HG02798 (cell line): ENCODE results near the gene RAP2B.
"Not testable (repeated sequence)": the region's sequence is repeated elsewhere in the genome, so short reads cannot be mapped to it uniquely, and the experiment has no call there.

Experiments used
- ATAC-seq: cut with Tn5 transposase; IDR thresholded peaks from one replicate; pipeline ENCODE4 v1.9.1; 2021; ENCODE audit warnings: mild to moderate bottlenecking; ENCODE audit not compliant: unreplicated experiment, poor library complexity

The RAP2B gene

GRCh38 chr3:153190923-153191322 is 28.9 kb downstream of the RAP2B start:
- ATAC-seq: no peak

GRCh38 chr3:153192327-153192726 is 30.3 kb downstream of the RAP2B start:
- no peak for ATAC-seq

GRCh38 chr3:153193786-153194476 is 31.9 kb downstream of the RAP2B start:
- ATAC-seq: not testable (repeated sequence)

- no peak for ATAC-seq
Measured at GRCh38 chr3:153195349-153195879, 33.4 kb downstream of the RAP2B start.

- ATAC-seq: no peak
Measured at GRCh38 chr3:153209596-153209995, 47.6 kb downstream of the RAP2B start.

- ATAC-seq: no peak
Measured at GRCh38 chr3:153210146-153210545, 48.1 kb downstream of the RAP2B start.

- no peak for ATAC-seq
Measured at GRCh38 chr3:153210660-153211059, 48.6 kb downstream of the RAP2B start.

- no peak for ATAC-seq
Measured at GRCh38 chr3:153215497-153215896, 53.5 kb downstream of the RAP2B start.

- ATAC-seq: no peak
Measured at GRCh38 chr3:153215966-153216365, 53.9 kb downstream of the RAP2B start.

- no peak for ATAC-seq
Measured at GRCh38 chr3:153216928-153217327, 54.9 kb downstream of the RAP2B start.

- ATAC-seq: no peak
Measured at GRCh38 chr3:153219146-153219545, 57.1 kb downstream of the RAP2B start.
